Sigmoid colon (tissue), 3 donors: ENCODE data around the gene TMEM43.

Experiments
- POLR2A ChIP-seq, 2 donors: fragments of 450-650 bp; IDR thresholded peaks; one replicate each; pipeline ENCODE4 v1.6.1; 2016; ENCODE audit warnings: antibody characterized with exemption in 2 of 2, mild to moderate bottlenecking in 2 of 2, moderate library complexity in 2 of 2
- TF ChIP-seq, protein P1 (sequence below), 4 experiments: fragments of 450-650 bp in 3 of 4; fragments of 200-600 bp in 1 of 4; IDR thresholded peaks; one replicate each; pipeline ENCODE4 v1.5.1; 2016 to 2019; ENCODE audit warnings: antibody characterized with exemption in 4 of 4, mild to moderate bottlenecking in 3 of 4, moderate library complexity in 2 of 4

DNA sequence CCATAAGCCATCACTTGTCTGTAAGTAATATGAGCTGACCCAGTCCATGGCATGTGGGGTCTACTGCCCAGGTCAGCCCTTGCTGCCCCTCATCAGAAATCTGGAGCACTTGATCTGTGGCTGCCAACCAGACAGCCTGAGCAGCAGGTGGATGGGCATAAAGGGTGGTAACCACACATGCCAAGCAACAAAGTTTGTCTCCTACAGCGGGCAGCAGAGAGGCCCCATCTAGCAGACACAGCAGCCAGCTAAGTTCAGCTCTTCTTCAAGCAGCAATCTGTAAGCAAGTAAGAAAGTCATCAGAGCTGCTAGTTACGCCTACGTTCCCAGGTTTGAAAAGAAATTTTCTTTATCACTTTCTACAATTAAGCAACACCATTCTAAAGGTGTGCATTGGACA is 28.1 kb upstream of the TMEM43 start:
- TF ChIP-seq, protein P1, sequence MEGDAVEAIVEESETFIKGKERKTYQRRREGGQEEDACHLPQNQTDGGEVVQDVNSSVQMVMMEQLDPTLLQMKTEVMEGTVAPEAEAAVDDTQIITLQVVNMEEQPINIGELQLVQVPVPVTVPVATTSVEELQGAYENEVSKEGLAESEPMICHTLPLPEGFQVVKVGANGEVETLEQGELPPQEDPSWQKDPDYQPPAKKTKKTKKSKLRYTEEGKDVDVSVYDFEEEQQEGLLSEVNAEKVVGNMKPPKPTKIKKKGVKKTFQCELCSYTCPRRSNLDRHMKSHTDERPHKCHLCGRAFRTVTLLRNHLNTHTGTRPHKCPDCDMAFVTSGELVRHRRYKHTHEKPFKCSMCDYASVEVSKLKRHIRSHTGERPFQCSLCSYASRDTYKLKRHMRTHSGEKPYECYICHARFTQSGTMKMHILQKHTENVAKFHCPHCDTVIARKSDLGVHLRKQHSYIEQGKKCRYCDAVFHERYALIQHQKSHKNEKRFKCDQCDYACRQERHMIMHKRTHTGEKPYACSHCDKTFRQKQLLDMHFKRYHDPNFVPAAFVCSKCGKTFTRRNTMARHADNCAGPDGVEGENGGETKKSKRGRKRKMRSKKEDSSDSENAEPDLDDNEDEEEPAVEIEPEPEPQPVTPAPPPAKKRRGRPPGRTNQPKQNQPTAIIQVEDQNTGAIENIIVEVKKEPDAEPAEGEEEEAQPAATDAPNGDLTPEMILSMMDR (IDR thresholded peaks at IDR 0.05): no peak
- TF ChIP-seq POLR2A (IDR thresholded peaks at IDR 0.05): no peak
